GM21528 (cell line): Measurements from ENCODE around the gene LOXL3.

ENCODE experiments used
- ATAC-seq: cut with Tn5 transposase; IDR thresholded peaks from one replicate; pipeline ENCODE4 v1.9.1; 2021; ENCODE audit warnings: mild to moderate bottlenecking, moderate library complexity; ENCODE audit not compliant: unreplicated experiment, low FRiP score

The LOXL3 gene

GRCh38 chr2:74552914-74553811 lies 579 bp downstream of the LOXL3 start:
- no peak for ATAC-seq

- no peak for ATAC-seq
These were observed 1.5 kb downstream of the LOXL3 start for GRCh38 chr2:74551942-74552913.

GRCh38 chr2:74551530-74551929 lies 2.2 kb downstream of the LOXL3 start:
- ATAC-seq, result no peak

GRCh38 chr2:74550231-74550630 lies 3.5 kb downstream of the LOXL3 start:
- ATAC-seq, result no peak

GRCh38 chr2:74548900-74549826 lies 4.6 kb downstream of the LOXL3 start:
- ATAC-seq, result peak; percentile 49

GRCh38 chr2:74548285-74548899 lies 5.3 kb downstream of the LOXL3 start:
- ATAC-seq, result no peak

- no peak for ATAC-seq
These were observed 7.7 kb downstream of the LOXL3 start for GRCh38 chr2:74546004-74546403.

GRCh38 chr2:74544634-74545033 lies 9.1 kb downstream of the LOXL3 start:
- no peak for ATAC-seq

GRCh38 chr2:74542978-74543377 lies 10.8 kb downstream of the LOXL3 start:
- no peak for ATAC-seq

- ATAC-seq, result no peak
These were observed 13.5 kb downstream of the LOXL3 start for GRCh38 chr2:74540291-74540690.

GRCh38 chr2:74538881-74539339 lies 14.8 kb downstream of the LOXL3 start:
- ATAC-seq, result no peak

GRCh38 chr2:74537140-74537539 lies 16.6 kb downstream of the LOXL3 start:
- no peak for ATAC-seq

GRCh38 chr2:74536166-74536950 lies 17.4 kb downstream of the LOXL3 start:
- ATAC-seq, result no peak

- no peak for ATAC-seq
These were observed 18.2 kb downstream of the LOXL3 start for GRCh38 chr2:74535440-74535965.

- ATAC-seq, result no peak
These were observed 19.3 kb downstream of the LOXL3 start for GRCh38 chr2:74534411-74534810.

GRCh38 chr2:74533464-74533863 lies 20.3 kb downstream of the LOXL3 start:
- ATAC-seq, result no peak

GRCh38 chr2:74532222-74532621 lies 21.5 kb downstream of the LOXL3 start:
- no peak for ATAC-seq

- ATAC-seq, result no peak
These were observed 22.1 kb downstream of the LOXL3 start for GRCh38 chr2:74531666-74532065.
